H9 (cell line): ENCODE data around the gene WAPL. TPM values are rescaled to one million over a fixed set of nuclear protein-coding genes. Genes with fewer than 3 reads are reported as not detected.

ENCODE experiments used
- DNase-seq: peaks from one replicate; pipeline ENCODE4 v3.0.0-alpha.2; 2017
- H2AFZ ChIP-seq: one replicate; pipeline ENCODE4 v1.6.1; 2013; ENCODE audit warnings: mild to moderate bottlenecking, low read length, control low read depth, moderate library complexity
- H2AK5ac ChIP-seq: 2 replicates; pipeline ENCODE4 v1.6.1; 2013; ENCODE audit warnings: low read length, control low read depth, mixed read lengths; ENCODE audit not compliant: insufficient read length
- H2BK120ac ChIP-seq: one replicate; pipeline ENCODE4 v1.6.1; 2013; ENCODE audit warnings: low read depth, mild to moderate bottlenecking, low read length, control low read depth, inconsistent platforms; ENCODE audit not compliant: poor library complexity, severe bottlenecking
- H2BK12ac ChIP-seq: 2 replicates; pipeline ENCODE4 v1.6.1; 2013; ENCODE audit warnings: low read length, control low read depth, mixed read lengths, low read depth; ENCODE audit not compliant: insufficient read length
- H2BK15ac ChIP-seq: 2 replicates; pipeline ENCODE4 v1.6.1; 2013; ENCODE audit warnings: low read depth, low read length, control low read depth
- H2BK20ac ChIP-seq: one replicate; pipeline ENCODE4 v1.6.1; 2013; ENCODE audit warnings: low read depth, mild to moderate bottlenecking, low read length, control low read depth, inconsistent platforms; ENCODE audit not compliant: poor library complexity, severe bottlenecking
- H2BK5ac ChIP-seq: 2 replicates; pipeline ENCODE4 v1.6.1; 2013; ENCODE audit warnings: low read length, control low read depth, mixed read lengths; ENCODE audit not compliant: insufficient read length
- H3K14ac ChIP-seq: 2 replicates; pipeline ENCODE4 v1.6.1; 2013; ENCODE audit warnings: low read length, control low read depth; ENCODE audit not compliant: insufficient read depth
- H3K18ac ChIP-seq: 2 replicates; pipeline ENCODE4 v1.6.1; 2013; ENCODE audit warnings: low read depth, mild to moderate bottlenecking, mixed read lengths, low read length, control low read depth; ENCODE audit not compliant: insufficient read length
- H3K23ac ChIP-seq: 2 replicates; pipeline ENCODE4 v1.6.1; 2013; ENCODE audit warnings: low read length, control low read depth, mixed read lengths, low read depth; ENCODE audit not compliant: insufficient read length
- H3K23me2 ChIP-seq: 2 replicates; pipeline ENCODE4 v1.6.1; 2013; ENCODE audit warnings: low read depth, mild to moderate bottlenecking, mixed read lengths, low read length, control low read depth; ENCODE audit not compliant: insufficient read length, poor library complexity, severe bottlenecking
- H3K27ac ChIP-seq: 2 replicates; pipeline ENCODE4 v1.5.1; 2013; ENCODE audit warnings: low read length, control low read depth, mixed read lengths, low read depth; ENCODE audit not compliant: insufficient read length
- H3K27me3 ChIP-seq: 2 replicates; pipeline ENCODE4 v1.6.1; 2013; ENCODE audit warnings: low read length, control low read depth, inconsistent platforms; ENCODE audit not compliant: insufficient read depth
- H3K4ac ChIP-seq: 2 replicates; pipeline ENCODE4 v1.6.1; 2013; ENCODE audit warnings: low read depth, mild to moderate bottlenecking, control low read depth, inconsistent platforms, low read length, moderate library complexity
- H3K4me1 ChIP-seq: 2 replicates; pipeline ENCODE4 v1.6.1; 2013; ENCODE audit warnings: low read length, control low read depth, inconsistent platforms; ENCODE audit not compliant: insufficient read depth
- H3K4me2 ChIP-seq: 2 replicates; pipeline ENCODE4 v1.6.1; 2013; ENCODE audit warnings: low read length, control low read depth, mixed read lengths; ENCODE audit not compliant: insufficient read length, insufficient read depth
- H3K56ac ChIP-seq: 2 replicates; pipeline ENCODE4 v1.6.1; 2013; ENCODE audit warnings: low read depth, mild to moderate bottlenecking, mixed read lengths, low read length, control low read depth; ENCODE audit not compliant: insufficient read length
- H3K79me1 ChIP-seq: 2 replicates; pipeline ENCODE4 v1.6.1; 2013; ENCODE audit warnings: low read depth, mild to moderate bottlenecking, moderate library complexity, low read length, control low read depth, inconsistent platforms; ENCODE audit not compliant: insufficient read depth, poor library complexity, severe bottlenecking
- H3K79me2 ChIP-seq: 2 replicates; pipeline ENCODE4 v1.6.1; 2013; ENCODE audit warnings: low read length, control low read depth, inconsistent platforms; ENCODE audit not compliant: insufficient read depth
- H3K9ac ChIP-seq: 2 replicates; pipeline ENCODE4 v1.6.1; 2013; ENCODE audit warnings: low read length, control low read depth, mixed read lengths; ENCODE audit not compliant: insufficient read length; ENCODE audit errors: extremely low read depth
- H3K9me3 ChIP-seq: one replicate; pipeline ENCODE4 v1.6.1; 2013; ENCODE audit warnings: low read depth, low read length, inconsistent platforms; ENCODE audit not compliant: control insufficient read depth
- H3T11ph ChIP-seq: one replicate; pipeline ENCODE4 v1.6.1; 2013; ENCODE audit warnings: mild to moderate bottlenecking, low read length, control low read depth, inconsistent platforms
- H4K20me1 ChIP-seq: one replicate; pipeline ENCODE4 v1.6.1; 2013; ENCODE audit not compliant: control insufficient read depth, insufficient read length, insufficient read depth
- H4K5ac ChIP-seq: 2 replicates; pipeline ENCODE4 v1.6.1; 2013; ENCODE audit warnings: low read depth, mild to moderate bottlenecking, mixed read lengths, low read length, control low read depth; ENCODE audit not compliant: insufficient read length
- H4K8ac ChIP-seq: replicated peaks from 2 replicates; pipeline ENCODE4 v1.6.1; 2013; ENCODE audit warnings: low read length, control low read depth, mixed read lengths, low read depth; ENCODE audit not compliant: insufficient read length
- H4K91ac ChIP-seq: 2 replicates; pipeline ENCODE4 v1.6.1; 2013; ENCODE audit warnings: low read depth, mild to moderate bottlenecking, moderate library complexity, mixed read lengths, low read length, control low read depth; ENCODE audit not compliant: insufficient read length
- H3K27ac Mint-ChIP-seq, 3 experiments: 2 replicates in 2 of 3; 3 replicates in 1 of 3; pipeline ENCODE4 v1.8.0; 2020 to 2021; ENCODE audit warnings: mixed read lengths in 3 of 3, mild to moderate bottlenecking in 1 of 3, moderate library complexity in 1 of 3
- H3K27me3 Mint-ChIP-seq: 2 replicates; pipeline ENCODE4 v1.8.0; 2021; ENCODE audit warnings: low read depth, mild to moderate bottlenecking, moderate library complexity, mixed read lengths
- H3K36me3 Mint-ChIP-seq, 3 experiments: 2 replicates in 2 of 3; 3 replicates in 1 of 3; pipeline ENCODE4 v1.8.0; 2020 to 2021; ENCODE audit warnings: low read depth in 3 of 3, mixed read lengths in 3 of 3; ENCODE audit not compliant: insufficient read depth in 1 of 3
- H3K4me1 Mint-ChIP-seq, 2 experiments: 2 replicates each; pipeline ENCODE4 v1.8.0; 2020; ENCODE audit warnings: mixed read lengths in 2 of 2
- H3K4me3 Mint-ChIP-seq, 2 experiments: 2 replicates in 1 of 2; 3 replicates in 1 of 2; pipeline ENCODE4 v1.8.0; 2020 to 2021; ENCODE audit warnings: mild to moderate bottlenecking in 2 of 2, mixed read lengths in 2 of 2, moderate library complexity in 1 of 2
- H3K9me3 Mint-ChIP-seq, 2 experiments: 2 replicates in 1 of 2; 3 replicates in 1 of 2; pipeline ENCODE4 v1.8.0; 2020; ENCODE audit warnings: mild to moderate bottlenecking in 2 of 2, mixed read lengths in 2 of 2, moderate library complexity in 1 of 2
- WGBS: extraction: QIAGEN DNeasy Blood & Tissue Kit; methylation state at CpG from one replicate; pipeline ENCODE4 v1.1.7; 2013; ENCODE audit warnings: missing lambda C conversion rate, low lambda C conversion rate, mixed read lengths; ENCODE audit not compliant: insufficient read length; ENCODE audit errors: extremely low coverage; 5-methylcytosine and 5-hydroxymethylcytosine counted together
- total RNA-seq: library from RNA; stranded (reverse); gene quantifications from 2 replicates; pipeline ENCODE4 v1.2.1, GENCODE V29; 2021
- TF ChIP-seq, protein P1 (sequence below): fragments of 200-600 bp; sonication (generic); conservative IDR thresholded peaks from 3 replicates; pipeline ENCODE4 v1.8.0; 2021; ENCODE audit warnings: antibody characterized with exemption, mild to moderate bottlenecking

The WAPL gene
- total RNA-seq, 1 experiment from 2014 or later: 61.4 TPM

DNA sequence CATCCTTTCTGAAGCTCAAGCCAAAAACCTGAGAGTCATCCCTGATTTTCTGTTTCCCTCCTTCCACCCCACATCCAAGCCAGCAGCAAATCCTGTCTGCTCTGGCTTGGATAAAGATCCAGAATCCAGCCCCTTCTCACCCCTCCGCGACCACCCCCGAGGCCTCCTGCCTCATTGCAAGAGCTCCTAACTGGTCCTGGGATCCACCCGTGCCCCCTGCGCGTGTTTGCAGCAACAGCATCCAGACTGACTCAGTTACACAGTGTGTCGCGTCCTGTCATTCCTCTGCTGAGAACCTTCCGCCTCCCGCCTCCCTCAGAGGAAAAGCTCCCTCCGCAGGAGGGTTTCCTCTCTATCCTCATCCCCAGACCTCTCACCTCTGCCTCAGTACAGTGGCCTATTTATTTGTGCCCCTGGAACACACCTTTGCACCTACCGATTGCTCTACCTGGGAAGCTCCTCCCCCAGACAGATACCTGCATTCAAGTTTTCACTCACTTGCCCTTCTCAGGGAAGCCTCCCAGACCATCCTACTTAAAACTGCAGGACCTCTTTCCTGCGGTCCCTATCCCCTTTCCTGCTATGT, 133.4 kb downstream of the WAPL start:
- H3K79me2 ChIP-seq: no peaks in the 10 kb centered on the region
- H3K9ac ChIP-seq: no peak overlapping the region
- H2BK120ac ChIP-seq: no peak overlapping the region
- no peak overlapping the region for H2BK20ac ChIP-seq
- no peak overlapping the region for H3T11ph ChIP-seq
- H3K14ac ChIP-seq: no peak overlapping the region
- H3K79me1 ChIP-seq: no peaks in the 10 kb centered on the region
- H3K36me3 Mint-ChIP-seq: no peaks in the 10 kb centered on the region
- no peaks in the 10 kb centered on the region for H3K27me3 ChIP-seq
- no peak overlapping the region for H3K56ac ChIP-seq
- no peak overlapping the region for H3K4ac ChIP-seq
- peaks cover 15 to 29% of the 10 kb centered on the region in 2 experiments for H3K4me1 Mint-ChIP-seq
- no peak overlapping the region; a peak in 1 of 7 replicates for H3K27ac Mint-ChIP-seq
- WGBS: no CpG with 5 or more reads among the region's 13 CpGs
- H2AFZ ChIP-seq: no peak overlapping the region
- H3K9me3 Mint-ChIP-seq: no peaks in the 10 kb centered on the region
- no peak overlapping the region for H2BK15ac ChIP-seq
- H3K27me3 Mint-ChIP-seq: peaks cover 61% of the 10 kb centered on the region
- H3K4me2 ChIP-seq: peak overlapping the region; percentile 27
- no peak overlapping the region for H4K8ac ChIP-seq
- no peak overlapping the region for H2BK5ac ChIP-seq
- no peaks in the 10 kb centered on the region for H3K9me3 ChIP-seq
- no peaks in the 10 kb centered on the region for H3K4me1 ChIP-seq
- peaks cover 5% of the 10 kb centered on the region for H3K23me2 ChIP-seq
- TF ChIP-seq, protein P1, sequence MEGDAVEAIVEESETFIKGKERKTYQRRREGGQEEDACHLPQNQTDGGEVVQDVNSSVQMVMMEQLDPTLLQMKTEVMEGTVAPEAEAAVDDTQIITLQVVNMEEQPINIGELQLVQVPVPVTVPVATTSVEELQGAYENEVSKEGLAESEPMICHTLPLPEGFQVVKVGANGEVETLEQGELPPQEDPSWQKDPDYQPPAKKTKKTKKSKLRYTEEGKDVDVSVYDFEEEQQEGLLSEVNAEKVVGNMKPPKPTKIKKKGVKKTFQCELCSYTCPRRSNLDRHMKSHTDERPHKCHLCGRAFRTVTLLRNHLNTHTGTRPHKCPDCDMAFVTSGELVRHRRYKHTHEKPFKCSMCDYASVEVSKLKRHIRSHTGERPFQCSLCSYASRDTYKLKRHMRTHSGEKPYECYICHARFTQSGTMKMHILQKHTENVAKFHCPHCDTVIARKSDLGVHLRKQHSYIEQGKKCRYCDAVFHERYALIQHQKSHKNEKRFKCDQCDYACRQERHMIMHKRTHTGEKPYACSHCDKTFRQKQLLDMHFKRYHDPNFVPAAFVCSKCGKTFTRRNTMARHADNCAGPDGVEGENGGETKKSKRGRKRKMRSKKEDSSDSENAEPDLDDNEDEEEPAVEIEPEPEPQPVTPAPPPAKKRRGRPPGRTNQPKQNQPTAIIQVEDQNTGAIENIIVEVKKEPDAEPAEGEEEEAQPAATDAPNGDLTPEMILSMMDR: no peak
- no peak overlapping the region for H2BK12ac ChIP-seq
- H3K23ac ChIP-seq: no peak overlapping the region
- H3K27ac ChIP-seq: no peak overlapping the region
- H4K5ac ChIP-seq: no peak overlapping the region
- no peak overlapping the region for H3K18ac ChIP-seq
- H3K4me3 Mint-ChIP-seq: peak overlapping the region in 1 of 2 experiments; percentile 38; a peak in 3 of 5 replicates
- no peak overlapping the region for H4K91ac ChIP-seq
- H2AK5ac ChIP-seq: no peak overlapping the region
- peak; percentile 52 for DNase-seq
- H4K20me1 ChIP-seq: no peaks in the 10 kb centered on the region
